GM23338 (cell line): ENCODE results near the gene UBE2H. TPM values are rescaled to one million over a fixed set of nuclear protein-coding genes. Genes with fewer than 3 reads are reported as not detected.

Experiments used
- ATAC-seq: fragments of 200-7000 bp; cut with Tn5 transposase; 3 replicates; pipeline ENCODE4 v1.9.1; 2020
- DNase-seq: peaks from one replicate; pipeline ENCODE4 v3.0.0-alpha.2; 2015; ENCODE audit warnings: low spot score
- H2AFZ ChIP-seq: fragments of 200-600 bp; sonication (generic); 2 replicates; pipeline ENCODE4 v1.8.0; 2016; ENCODE audit warnings: antibody characterized with exemption, mild to moderate bottlenecking, moderate library complexity
- H3F3A ChIP-seq: fragments of 200-600 bp; sonication (generic); replicated peaks from 2 replicates; pipeline ENCODE4 v1.8.0; 2017; ENCODE audit warnings: antibody characterized with exemption, mixed run types, low read depth
- H3K27ac ChIP-seq: fragments of 200-600 bp; sonication (generic); 2 replicates; pipeline ENCODE4 v1.6.1; 2016; ENCODE audit warnings: low read depth
- H3K27me3 ChIP-seq: fragments of 200-600 bp; sonication (generic); 2 replicates; pipeline ENCODE4 v1.8.0; 2016; ENCODE audit warnings: mild to moderate bottlenecking, mixed run types, moderate library complexity; ENCODE audit not compliant: insufficient read depth
- H3K36me3 ChIP-seq: fragments of 200-600 bp; sonication (generic); 2 replicates; pipeline ENCODE4 v1.8.0; 2016; ENCODE audit warnings: mild to moderate bottlenecking; ENCODE audit not compliant: insufficient read depth
- H3K4me1 ChIP-seq: fragments of 200-600 bp; sonication (generic); 2 replicates; pipeline ENCODE4 v1.8.0; 2016; ENCODE audit warnings: mild to moderate bottlenecking, moderate library complexity; ENCODE audit not compliant: insufficient read depth
- H3K4me2 ChIP-seq: fragments of 200-600 bp; sonication (generic); 2 replicates; pipeline ENCODE4 v1.7.1; 2017; ENCODE audit warnings: mixed run types
- H3K4me3 ChIP-seq: fragments of 200-600 bp; sonication (generic); 2 replicates; pipeline ENCODE4 v1.6.1; 2016; ENCODE audit warnings: mixed run types
- H3K79me2 ChIP-seq: fragments of 200-600 bp; sonication (generic); replicated peaks from 2 replicates; pipeline ENCODE4 v1.8.0; 2017; ENCODE audit warnings: mild to moderate bottlenecking; ENCODE audit not compliant: insufficient read depth
- H3K9me2 ChIP-seq: fragments of 200-600 bp; sonication (generic); 2 replicates; pipeline ENCODE4 v1.8.0; 2017; ENCODE audit not compliant: insufficient read depth
- H4K20me1 ChIP-seq: fragments of 200-600 bp; sonication (generic); replicated peaks from 2 replicates; pipeline ENCODE4 v1.8.0; 2017; ENCODE audit warnings: mild to moderate bottlenecking; ENCODE audit not compliant: insufficient read depth
- H3K27ac Mint-ChIP-seq: 2 replicates; pipeline ENCODE4 v1.8.0; 2020; ENCODE audit warnings: inconsistent platforms, mild to moderate bottlenecking, moderate library complexity, mixed read lengths
- H3K27me3 Mint-ChIP-seq: 3 replicates; pipeline ENCODE4 v1.8.0; 2022; ENCODE audit warnings: low read depth, mild to moderate bottlenecking, moderate library complexity, mixed read lengths, inconsistent platforms; ENCODE audit not compliant: insufficient read depth, poor library complexity
- H3K36me3 Mint-ChIP-seq: 3 replicates; pipeline ENCODE4 v1.8.0; 2021; ENCODE audit warnings: low read depth, mild to moderate bottlenecking, inconsistent platforms, moderate library complexity, mixed read lengths
- H3K4me1 Mint-ChIP-seq: 3 replicates; pipeline ENCODE4 v1.8.0; 2020; ENCODE audit warnings: mild to moderate bottlenecking, inconsistent platforms, mixed read lengths
- H3K4me3 Mint-ChIP-seq: 3 replicates; pipeline ENCODE4 v1.8.0; 2021; ENCODE audit warnings: moderate library complexity, mild to moderate bottlenecking, inconsistent platforms, mixed read lengths
- H3K9me3 Mint-ChIP-seq: 3 replicates; pipeline ENCODE4 v1.8.0; 2020; ENCODE audit warnings: moderate library complexity, mild to moderate bottlenecking, inconsistent platforms, mixed read lengths
- CREB1 ChIP-seq: fragments of 250-450 bp; sonication (Bioruptor Pico); IDR thresholded peaks from 2 replicates; pipeline ENCODE4 v1.5.0; 2020; ENCODE audit warnings: low read depth, mild to moderate bottlenecking, moderate library complexity
- EZH2 ChIP-seq: fragments of 200-600 bp; sonication (generic); IDR thresholded peaks from one replicate; pipeline ENCODE4 v1.8.0; 2017; ENCODE audit warnings: antibody characterized with exemption, mild to moderate bottlenecking, low read depth; ENCODE audit not compliant: unreplicated experiment
- EZH2phosphoT487 ChIP-seq: fragments of 200-600 bp; sonication (generic); IDR thresholded peaks from one replicate; pipeline ENCODE4 v1.8.1; 2018; ENCODE audit warnings: antibody characterized with exemption; ENCODE audit not compliant: unreplicated experiment
- JUNB ChIP-seq: IDR thresholded peaks from one replicate; pipeline ENCODE4 v1.6.1; 2016; ENCODE audit warnings: antibody characterized with exemption; ENCODE audit not compliant: unreplicated experiment
- NANOG ChIP-seq: IDR thresholded peaks from 2 replicates; pipeline ENCODE4 v1.6.1; 2016; ENCODE audit warnings: antibody characterized with exemption, borderline replicate concordance
- POLR2AphosphoS5 ChIP-seq: IDR thresholded peaks from 2 replicates; pipeline ENCODE4 v1.6.1; 2016; ENCODE audit warnings: antibody characterized with exemption, low read depth
- STAT1 ChIP-seq: IDR thresholded peaks from one replicate; pipeline ENCODE4 v1.6.1; 2016; ENCODE audit warnings: antibody characterized with exemption; ENCODE audit not compliant: unreplicated experiment
- ZNF114 ChIP-seq: fragments of 250-450 bp; sonication (Bioruptor Pico); IDR thresholded peaks from 2 replicates; pipeline ENCODE4 v1.5.0; 2020; ENCODE audit warnings: mild to moderate bottlenecking, moderate library complexity
- ZNF331 ChIP-seq: fragments of 250-450 bp; sonication (Bioruptor Pico); IDR thresholded peaks from 2 replicates; pipeline ENCODE4 v1.5.0; 2020; ENCODE audit warnings: low read depth, mild to moderate bottlenecking, moderate library complexity
- polyA plus RNA-seq: library from polyadenylated mRNA; unstranded; fragments of >200 nt; fragmentation: Nextera tagmentation; extraction: Ambion mirVana; gene quantifications from 2 replicates; pipeline ENCODE4 v1.2.1, GENCODE V29; 2016
- total RNA-seq: library from RNA; depleted of rRNA; stranded (reverse); fragments of >200 nt; shearing (Covaris generic); gene quantifications from 2 replicates; pipeline ENCODE4 v1.2.3, GENCODE V29; 2014
- TF ChIP-seq, protein P1 (sequence below): fragments of 250-450 bp; sonication (Bioruptor Pico); IDR thresholded peaks from 2 replicates; pipeline ENCODE4 v1.5.0; 2020; ENCODE audit warnings: mild to moderate bottlenecking, moderate library complexity
- TF ChIP-seq, protein P2 (sequence below): IDR thresholded peaks from one replicate; pipeline ENCODE4 v1.6.1; 2018; ENCODE audit warnings: antibody characterized with exemption; ENCODE audit not compliant: unreplicated experiment
- TF ChIP-seq, protein P3 (sequence below): IDR thresholded peaks from 2 replicates; pipeline ENCODE4 v1.6.1; 2016; ENCODE audit warnings: antibody characterized with exemption
- TF ChIP-seq, protein P4 (sequence below), 2 experiments: fragments of 200-600 bp in 1 of 2; sonication (generic) in 1 of 2; conservative IDR thresholded peaks; 2 replicates each; pipeline versions ENCODE4 v1.5.1 to v1.6.1; 2016 to 2017; ENCODE audit warnings: antibody characterized with exemption in 2 of 2, low read depth in 2 of 2, mild to moderate bottlenecking in 2 of 2, moderate library complexity in 1 of 2

Gene UBE2H
- total and polyA plus RNA-seq, 2 experiments from 2014 or later, result 40.8 to 86.5 TPM

GRCh38 chr7:129848436-129848835 lies 104.3 kb downstream of the UBE2H start:
- H3K27me3 ChIP-seq, result no peaks in the 10 kb centered on the region
- no peaks in the 10 kb centered on the region for H3K9me2 ChIP-seq
- DNase-seq, result no peak
- no peak overlapping the region for H2AFZ ChIP-seq
- peaks cover 42% of the 10 kb centered on the region for H3K79me2 ChIP-seq
- H3K36me3 ChIP-seq, result no peaks in the 10 kb centered on the region
- peaks cover 46% of the 10 kb centered on the region for H3K4me1 ChIP-seq
- Mint-ChIP-seq H3K36me3 (peaks cover 5% of the 10 kb centered on the region; the same call in 2 of the 3 replicates), H3K4me3 (no peak overlapping the region), H3K27ac (0 out of 2 replicates have a peak overlapping the region, but pooled peaks have one; percentile 8), H3K4me1 (peaks cover 75% of the 10 kb centered on the region), H3K27me3 (peaks cover 7% of the 10 kb centered on the region), H3K9me3 (no peaks in the 10 kb centered on the region; the same call in 2 of the 3 replicates)
- H4K20me1 ChIP-seq, result peaks cover 8% of the 10 kb centered on the region; the same call in 1 of the 2 replicates
- no peak overlapping the region for H3K4me3 ChIP-seq
- no peak overlapping the region for H3K4me2 ChIP-seq
- TF ChIP-seq, protein P1, sequence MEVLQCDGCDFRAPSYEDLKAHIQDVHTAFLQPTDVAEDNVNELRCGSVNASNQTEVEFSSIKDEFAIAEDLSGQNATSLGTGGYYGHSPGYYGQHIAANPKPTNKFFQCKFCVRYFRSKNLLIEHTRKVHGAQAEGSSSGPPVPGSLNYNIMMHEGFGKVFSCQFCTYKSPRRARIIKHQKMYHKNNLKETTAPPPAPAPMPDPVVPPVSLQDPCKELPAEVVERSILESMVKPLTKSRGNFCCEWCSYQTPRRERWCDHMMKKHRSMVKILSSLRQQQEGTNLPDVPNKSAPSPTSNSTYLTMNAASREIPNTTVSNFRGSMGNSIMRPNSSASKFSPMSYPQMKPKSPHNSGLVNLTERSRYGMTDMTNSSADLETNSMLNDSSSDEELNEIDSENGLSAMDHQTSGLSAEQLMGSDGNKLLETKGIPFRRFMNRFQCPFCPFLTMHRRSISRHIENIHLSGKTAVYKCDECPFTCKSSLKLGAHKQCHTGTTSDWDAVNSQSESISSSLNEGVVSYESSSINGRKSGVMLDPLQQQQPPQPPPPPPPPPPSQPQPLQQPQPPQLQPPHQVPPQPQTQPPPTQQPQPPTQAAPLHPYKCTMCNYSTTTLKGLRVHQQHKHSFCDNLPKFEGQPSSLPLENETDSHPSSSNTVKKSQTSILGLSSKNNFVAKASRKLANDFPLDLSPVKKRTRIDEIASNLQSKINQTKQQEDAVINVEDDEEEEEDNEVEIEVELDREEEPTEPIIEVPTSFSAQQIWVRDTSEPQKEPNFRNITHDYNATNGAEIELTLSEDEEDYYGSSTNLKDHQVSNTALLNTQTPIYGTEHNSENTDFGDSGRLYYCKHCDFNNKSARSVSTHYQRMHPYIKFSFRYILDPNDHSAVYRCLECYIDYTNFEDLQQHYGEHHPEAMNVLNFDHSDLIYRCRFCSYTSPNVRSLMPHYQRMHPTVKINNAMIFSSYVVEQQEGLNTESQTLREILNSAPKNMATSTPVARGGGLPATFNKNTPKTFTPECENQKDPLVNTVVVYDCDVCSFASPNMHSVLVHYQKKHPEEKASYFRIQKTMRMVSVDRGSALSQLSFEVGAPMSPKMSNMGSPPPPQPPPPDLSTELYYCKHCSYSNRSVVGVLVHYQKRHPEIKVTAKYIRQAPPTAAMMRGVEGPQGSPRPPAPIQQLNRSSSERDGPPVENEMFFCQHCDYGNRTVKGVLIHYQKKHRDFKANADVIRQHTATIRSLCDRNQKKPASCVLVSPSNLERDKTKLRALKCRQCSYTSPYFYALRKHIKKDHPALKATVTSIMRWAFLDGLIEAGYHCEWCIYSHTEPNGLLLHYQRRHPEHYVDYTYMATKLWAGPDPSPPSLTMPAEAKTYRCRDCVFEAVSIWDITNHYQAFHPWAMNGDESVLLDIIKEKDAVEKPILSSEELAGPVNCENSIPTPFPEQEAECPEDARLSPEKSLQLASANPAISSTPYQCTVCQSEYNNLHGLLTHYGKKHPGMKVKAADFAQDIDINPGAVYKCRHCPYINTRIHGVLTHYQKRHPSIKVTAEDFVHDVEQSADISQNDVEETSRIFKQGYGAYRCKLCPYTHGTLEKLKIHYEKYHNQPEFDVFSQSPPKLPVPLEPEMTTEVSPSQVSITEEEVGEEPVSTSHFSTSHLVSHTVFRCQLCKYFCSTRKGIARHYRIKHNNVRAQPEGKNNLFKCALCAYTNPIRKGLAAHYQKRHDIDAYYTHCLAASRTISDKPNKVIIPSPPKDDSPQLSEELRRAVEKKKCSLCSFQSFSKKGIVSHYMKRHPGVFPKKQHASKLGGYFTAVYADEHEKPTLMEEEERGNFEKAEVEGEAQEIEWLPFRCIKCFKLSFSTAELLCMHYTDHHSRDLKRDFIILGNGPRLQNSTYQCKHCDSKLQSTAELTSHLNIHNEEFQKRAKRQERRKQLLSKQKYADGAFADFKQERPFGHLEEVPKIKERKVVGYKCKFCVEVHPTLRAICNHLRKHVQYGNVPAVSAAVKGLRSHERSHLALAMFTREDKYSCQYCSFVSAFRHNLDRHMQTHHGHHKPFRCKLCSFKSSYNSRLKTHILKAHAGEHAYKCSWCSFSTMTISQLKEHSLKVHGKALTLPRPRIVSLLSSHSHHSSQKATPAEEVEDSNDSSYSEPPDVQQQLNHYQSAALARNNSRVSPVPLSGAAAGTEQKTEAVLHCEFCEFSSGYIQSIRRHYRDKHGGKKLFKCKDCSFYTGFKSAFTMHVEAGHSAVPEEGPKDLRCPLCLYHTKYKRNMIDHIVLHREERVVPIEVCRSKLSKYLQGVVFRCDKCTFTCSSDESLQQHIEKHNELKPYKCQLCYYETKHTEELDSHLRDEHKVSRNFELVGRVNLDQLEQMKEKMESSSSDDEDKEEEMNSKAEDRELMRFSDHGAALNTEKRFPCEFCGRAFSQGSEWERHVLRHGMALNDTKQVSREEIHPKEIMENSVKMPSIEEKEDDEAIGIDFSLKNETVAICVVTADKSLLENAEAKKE, result no peak
- TF ChIP-seq ZNF331 (no peak), JUNB (no peak), EZH2phosphoT487 (no peak), NANOG (no peak), ZNF114 (CRISPR knock-in tag) (no peak), EZH2 (no peak), STAT1 (no peak), CREB1 (CRISPR knock-in tag) (no peak), POLR2AphosphoS5 (no peak)
- TF ChIP-seq, protein P2, sequence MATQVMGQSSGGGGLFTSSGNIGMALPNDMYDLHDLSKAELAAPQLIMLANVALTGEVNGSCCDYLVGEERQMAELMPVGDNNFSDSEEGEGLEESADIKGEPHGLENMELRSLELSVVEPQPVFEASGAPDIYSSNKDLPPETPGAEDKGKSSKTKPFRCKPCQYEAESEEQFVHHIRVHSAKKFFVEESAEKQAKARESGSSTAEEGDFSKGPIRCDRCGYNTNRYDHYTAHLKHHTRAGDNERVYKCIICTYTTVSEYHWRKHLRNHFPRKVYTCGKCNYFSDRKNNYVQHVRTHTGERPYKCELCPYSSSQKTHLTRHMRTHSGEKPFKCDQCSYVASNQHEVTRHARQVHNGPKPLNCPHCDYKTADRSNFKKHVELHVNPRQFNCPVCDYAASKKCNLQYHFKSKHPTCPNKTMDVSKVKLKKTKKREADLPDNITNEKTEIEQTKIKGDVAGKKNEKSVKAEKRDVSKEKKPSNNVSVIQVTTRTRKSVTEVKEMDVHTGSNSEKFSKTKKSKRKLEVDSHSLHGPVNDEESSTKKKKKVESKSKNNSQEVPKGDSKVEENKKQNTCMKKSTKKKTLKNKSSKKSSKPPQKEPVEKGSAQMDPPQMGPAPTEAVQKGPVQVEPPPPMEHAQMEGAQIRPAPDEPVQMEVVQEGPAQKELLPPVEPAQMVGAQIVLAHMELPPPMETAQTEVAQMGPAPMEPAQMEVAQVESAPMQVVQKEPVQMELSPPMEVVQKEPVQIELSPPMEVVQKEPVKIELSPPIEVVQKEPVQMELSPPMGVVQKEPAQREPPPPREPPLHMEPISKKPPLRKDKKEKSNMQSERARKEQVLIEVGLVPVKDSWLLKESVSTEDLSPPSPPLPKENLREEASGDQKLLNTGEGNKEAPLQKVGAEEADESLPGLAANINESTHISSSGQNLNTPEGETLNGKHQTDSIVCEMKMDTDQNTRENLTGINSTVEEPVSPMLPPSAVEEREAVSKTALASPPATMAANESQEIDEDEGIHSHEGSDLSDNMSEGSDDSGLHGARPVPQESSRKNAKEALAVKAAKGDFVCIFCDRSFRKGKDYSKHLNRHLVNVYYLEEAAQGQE, result no peak
- TF ChIP-seq, protein P3, sequence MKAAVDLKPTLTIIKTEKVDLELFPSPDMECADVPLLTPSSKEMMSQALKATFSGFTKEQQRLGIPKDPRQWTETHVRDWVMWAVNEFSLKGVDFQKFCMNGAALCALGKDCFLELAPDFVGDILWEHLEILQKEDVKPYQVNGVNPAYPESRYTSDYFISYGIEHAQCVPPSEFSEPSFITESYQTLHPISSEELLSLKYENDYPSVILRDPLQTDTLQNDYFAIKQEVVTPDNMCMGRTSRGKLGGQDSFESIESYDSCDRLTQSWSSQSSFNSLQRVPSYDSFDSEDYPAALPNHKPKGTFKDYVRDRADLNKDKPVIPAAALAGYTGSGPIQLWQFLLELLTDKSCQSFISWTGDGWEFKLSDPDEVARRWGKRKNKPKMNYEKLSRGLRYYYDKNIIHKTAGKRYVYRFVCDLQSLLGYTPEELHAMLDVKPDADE, result no peak
- TF ChIP-seq, protein P4, sequence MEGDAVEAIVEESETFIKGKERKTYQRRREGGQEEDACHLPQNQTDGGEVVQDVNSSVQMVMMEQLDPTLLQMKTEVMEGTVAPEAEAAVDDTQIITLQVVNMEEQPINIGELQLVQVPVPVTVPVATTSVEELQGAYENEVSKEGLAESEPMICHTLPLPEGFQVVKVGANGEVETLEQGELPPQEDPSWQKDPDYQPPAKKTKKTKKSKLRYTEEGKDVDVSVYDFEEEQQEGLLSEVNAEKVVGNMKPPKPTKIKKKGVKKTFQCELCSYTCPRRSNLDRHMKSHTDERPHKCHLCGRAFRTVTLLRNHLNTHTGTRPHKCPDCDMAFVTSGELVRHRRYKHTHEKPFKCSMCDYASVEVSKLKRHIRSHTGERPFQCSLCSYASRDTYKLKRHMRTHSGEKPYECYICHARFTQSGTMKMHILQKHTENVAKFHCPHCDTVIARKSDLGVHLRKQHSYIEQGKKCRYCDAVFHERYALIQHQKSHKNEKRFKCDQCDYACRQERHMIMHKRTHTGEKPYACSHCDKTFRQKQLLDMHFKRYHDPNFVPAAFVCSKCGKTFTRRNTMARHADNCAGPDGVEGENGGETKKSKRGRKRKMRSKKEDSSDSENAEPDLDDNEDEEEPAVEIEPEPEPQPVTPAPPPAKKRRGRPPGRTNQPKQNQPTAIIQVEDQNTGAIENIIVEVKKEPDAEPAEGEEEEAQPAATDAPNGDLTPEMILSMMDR (conservative IDR thresholded peaks at IDR 0.05; ENCODE audit: low read depth in 2 of 2), result no peak
- ATAC-seq, result no peak
- H3K27ac ChIP-seq, result peak overlapping the region; percentile 24; the same call in 1 of the 2 replicates
- peaks cover 4% of the 10 kb centered on the region; the same call in 1 of the 2 replicates for H3F3A ChIP-seq
